ENCODE data around the gene MYPOP. TPM values are rescaled to one million over a fixed set of nuclear protein-coding genes. Genes with fewer than 3 reads are reported as not detected.

The MYPOP gene
- total and polyA plus RNA-seq, 9 of the 15 experiments (the other 6 are each of a cell fraction or from before 2014, with no cell fraction given): 0.32 to 7.6 (median 1.6) TPM

DNA sequence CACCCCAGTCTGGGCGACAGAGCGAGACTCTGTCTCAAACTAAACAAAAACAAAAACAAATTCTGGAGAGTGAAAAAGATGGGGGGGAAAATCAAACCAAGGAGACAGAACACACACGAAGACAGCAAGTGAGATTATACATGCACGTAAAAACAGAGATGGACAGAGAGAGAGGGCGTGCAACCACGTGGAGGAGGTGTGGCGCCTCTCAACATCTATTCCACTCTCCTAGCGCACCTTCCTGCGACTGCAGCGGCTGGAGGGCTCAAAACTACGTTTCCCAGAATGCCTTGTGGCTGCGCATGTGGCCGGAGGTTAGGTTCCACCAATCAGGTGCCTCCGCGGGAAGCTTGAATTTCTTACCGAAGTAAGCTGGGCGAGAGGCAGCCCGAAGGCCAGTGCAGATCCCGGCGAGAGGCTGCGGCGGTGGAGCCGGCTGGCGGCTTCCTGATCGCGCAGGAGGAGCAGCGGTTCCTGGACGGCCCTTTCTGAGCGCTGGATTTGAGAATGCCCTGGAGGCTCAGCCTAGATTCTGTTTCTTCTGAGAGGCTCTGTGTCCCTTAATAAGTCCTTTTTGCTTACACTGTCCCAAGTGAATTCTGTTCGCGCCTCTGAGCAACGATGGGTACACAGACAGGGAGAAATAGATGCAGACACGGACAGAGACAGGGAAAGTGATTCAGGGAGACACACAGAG is 25.3 kb upstream of the MYPOP start (continued):
- no peak for TF ChIP-seq ZBTB7A (IDR thresholded peaks at IDR 0.05; ENCODE audit: borderline replicate concordance, control insufficient read depth, low read depth, low read length)
- TF ChIP-seq TCF3 (CRISPR knock-in tag; IDR thresholded peaks at IDR 0.05): no peak
- no peak for TF ChIP-seq RBM34 (IDR thresholded peaks at IDR 0.05; ENCODE audit: borderline replicate concordance, insufficient read depth, low read length)
- no peak for TF ChIP-seq MCM7 (IDR thresholded peaks at IDR 0.05)
- TF ChIP-seq MYNN (IDR thresholded peaks at IDR 0.05): no peak
- TF ChIP-seq MYNN (CRISPR knock-in tag; IDR thresholded peaks at IDR 0.05): no peak
- no peak for TF ChIP-seq ZNF79 (CRISPR knock-in tag; IDR thresholded peaks at IDR 0.05; ENCODE audit: low read depth)
- TF ChIP-seq POLR2AphosphoS5 (IDR thresholded peaks at IDR 0.05; ENCODE audit: control insufficient read depth, insufficient read depth, low read depth, low read length): peak; percentile 49; the same call in 1 of the 2 replicates
- TF ChIP-seq HMGN3 (IDR thresholded peaks at IDR 0.05; ENCODE audit: borderline replicate concordance, extremely low read depth, insufficient read length, low read depth, low read length): no peak
- no peak for TF ChIP-seq GATAD2A (IDR thresholded peaks at IDR 0.05)
- TF ChIP-seq, protein P1, sequence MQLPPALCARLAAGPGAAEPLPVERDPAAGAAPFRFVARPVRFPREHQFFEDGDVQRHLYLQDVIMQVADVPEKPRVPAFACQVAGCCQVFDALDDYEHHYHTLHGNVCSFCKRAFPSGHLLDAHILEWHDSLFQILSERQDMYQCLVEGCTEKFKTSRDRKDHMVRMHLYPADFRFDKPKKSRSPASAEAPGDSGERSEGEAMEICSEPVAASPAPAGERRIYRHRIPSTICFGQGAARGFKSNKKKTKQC (CRISPR knock-in tag; IDR thresholded peaks at IDR 0.05): peak; percentile 65; the same call in 1 of the 2 replicates
- peak; percentile 86; the same call in 1 of the 2 replicates for TF ChIP-seq MBD1 (CRISPR knock-in tag; IDR thresholded peaks at IDR 0.05)
- TF ChIP-seq ARID4B (CRISPR knock-in tag; IDR thresholded peaks at IDR 0.05): peak; percentile 88
- no peak for TF ChIP-seq EGR1 (conservative IDR thresholded peaks at IDR 0.05)
- TF ChIP-seq PHTF2 (CRISPR knock-in tag; IDR thresholded peaks at IDR 0.05): no peak
- no peak for TF ChIP-seq ZNF408 (CRISPR knock-in tag; IDR thresholded peaks at IDR 0.05; ENCODE audit: low read depth)
- TF ChIP-seq TOE1 (IDR thresholded peaks at IDR 0.05; ENCODE audit: borderline replicate concordance): 0 out of 2 replicates have a peak, but pooled peaks have one; percentile 9
- no peak for TF ChIP-seq TOE1 (CRISPR knock-in tag; IDR thresholded peaks at IDR 0.05; ENCODE audit: borderline replicate concordance, low read depth)
- peak; percentile 14; the same call in 1 of the 2 replicates for TF ChIP-seq EP300 (IDR thresholded peaks at IDR 0.05; ENCODE audit: low read length)
- peak; percentile 92 for TF ChIP-seq CREB3L1 (IDR thresholded peaks at IDR 0.05; ENCODE audit: borderline replicate concordance, low read depth)
